Caco-2 (cell line): ENCODE data around the gene MOB2. TPM values are rescaled to one million over a fixed set of nuclear protein-coding genes. Genes with fewer than 3 reads are reported as not detected.

Source experiments
- BruUV-seq: library from RNA; stranded (reverse); fragments of 400-500 nt; replicated peaks from 2 replicates; lab custom pipeline; 2021; lab: Mats Ljungman, UMichigan
- CTCF ChIA-PET: fragments of 300-600 bp; sonication (Branson Sonifier 250); formaldehyde crosslinking; loops from one replicate; lab custom pipeline; 2022; ENCODE audit warnings: antibody characterized with exemption; lab: Charles Lee
- POLR2A ChIA-PET: fragments of 300-600 bp; sonication (Branson Sonifier 250); formaldehyde crosslinking; loops from one replicate; lab custom pipeline; 2022; ENCODE audit warnings: antibody characterized with exemption; lab: Charles Lee
- DNase-seq, 2 experiments: peaks; one replicate each; pipeline versions ENCODE4 v3.0.0 to v3.0.0-alpha.2; 2020 to 2022
- H3K27me3 ChIP-seq: replicated peaks from 2 replicates; pipeline ENCODE4 v1.6.0; 2011; ENCODE audit warnings: low read length; ENCODE audit not compliant: control insufficient read depth, insufficient read depth
- H3K36me3 ChIP-seq: 2 replicates; pipeline ENCODE4 v1.5.1; 2011; ENCODE audit warnings: low read length; ENCODE audit not compliant: control insufficient read depth, insufficient read depth
- H3K4me1 ChIP-seq: fragments of 250-450 bp; sonication (Bioruptor Pico); 2 replicates; pipeline ENCODE4 v1.5.1; 2020; ENCODE audit warnings: mild to moderate bottlenecking
- H3K4me3 ChIP-seq: 2 replicates; pipeline ENCODE4 v1.5.1; 2011; ENCODE audit warnings: low read depth, mild to moderate bottlenecking, control low read depth, low read length
- H3K9me3 ChIP-seq: fragments of 250-450 bp; sonication (Bioruptor Pico); 2 replicates; pipeline ENCODE4 v1.5.1; 2020; ENCODE audit warnings: mild to moderate bottlenecking, moderate library complexity
- H3K27ac Mint-ChIP-seq: one replicate; pipeline ENCODE4 v1.8.0; 2022; ENCODE audit warnings: mixed read lengths; ENCODE audit not compliant: unreplicated experiment
- H3K27me3 Mint-ChIP-seq: one replicate; pipeline ENCODE4 v1.8.0; 2022; ENCODE audit warnings: mixed read lengths; ENCODE audit not compliant: insufficient read depth, unreplicated experiment
- H3K36me3 Mint-ChIP-seq: one replicate; pipeline ENCODE4 v1.8.0; 2022; ENCODE audit warnings: mild to moderate bottlenecking, mixed read lengths; ENCODE audit not compliant: insufficient read depth, unreplicated experiment
- H3K4me1 Mint-ChIP-seq: one replicate; pipeline ENCODE4 v1.8.0; 2022; ENCODE audit warnings: low read depth, mixed read lengths; ENCODE audit not compliant: unreplicated experiment
- H3K4me3 Mint-ChIP-seq: one replicate; pipeline ENCODE4 v1.8.0; 2022; ENCODE audit warnings: mild to moderate bottlenecking, moderate library complexity, mixed read lengths; ENCODE audit not compliant: unreplicated experiment
- H3K9me3 Mint-ChIP-seq: one replicate; pipeline ENCODE4 v1.8.0; 2022; ENCODE audit warnings: mixed read lengths; ENCODE audit not compliant: unreplicated experiment
- CTCF ChIP-seq, 2 experiments: fragments of 200-600 bp in 1 of 2; IDR thresholded peaks; 1 replicate in 1 of 2; 2 replicates in 1 of 2; pipeline versions ENCODE4 v1.5.1 to v1.8.0; 2011 to 2022; ENCODE audit warnings: antibody characterized with exemption in 1 of 2, control low read depth in 1 of 2, inconsistent platforms in 1 of 2, low read depth in 1 of 2, low read length in 1 of 2, mild to moderate bottlenecking in 1 of 2, moderate library complexity in 1 of 2; ENCODE audit not compliant: insufficient read depth in 1 of 2, severe bottlenecking in 1 of 2, unreplicated experiment in 1 of 2
- intact Hi-C: fragments of 100-400 bp; cut with micrococcal nuclease; formaldehyde crosslinking; loops from one replicate; pipeline ENCODE4 v1.10.0; 2022; ENCODE audit not compliant: unreplicated experiment
- total RNA-seq: library from RNA; stranded (reverse); gene quantifications from 2 replicates; pipeline ENCODE4 v1.2.3, GENCODE V29; 2022

The MOB2 gene
- total RNA-seq, 1 experiment from 2014 or later: 32.7 TPM

- POLR2A ChIA-PET: no interaction called here
- Histone ChIP-seq H3K27me3 (no peaks in the 10 kb centered on the region), H3K4me1 (peaks cover 28% of the 10 kb centered on the region), H3K9me3 (no peaks in the 10 kb centered on the region), H3K4me3 (no peak overlapping the region), H3K36me3 (no peaks in the 10 kb centered on the region)
- TF ChIP-seq CTCF (IDR thresholded peaks at IDR 0.05; ENCODE audit: insufficient read depth in 1 of 2, low read depth in 1 of 2, low read length in 1 of 2, severe bottlenecking in 1 of 2, unreplicated experiment in 1 of 2): no peak
- Mint-ChIP-seq H3K27ac (no peak overlapping the region), H3K27me3 (no peaks in the 10 kb centered on the region), H3K4me3 (no peak overlapping the region), H3K9me3 (no peaks in the 10 kb centered on the region), H3K36me3 (no peaks in the 10 kb centered on the region), H3K4me1 (no peaks in the 10 kb centered on the region)
- no TSS peak for BruUV-seq
- CTCF ChIA-PET: no interaction called here
- DNase-seq: no peak
- intact Hi-C loops: no loop called here
Measured at GRCh38 chr11:1440066-1440465, 46.5 kb downstream of the MOB2 start.

- Histone ChIP-seq H3K27me3 (no peaks in the 10 kb centered on the region), H3K4me1 (peaks cover 28% of the 10 kb centered on the region), H3K9me3 (no peaks in the 10 kb centered on the region), H3K4me3 (no peak overlapping the region), H3K36me3 (no peaks in the 10 kb centered on the region)
- no peak overlapping the region for H3K4me3 Mint-ChIP-seq
- ChIA-PET POLR2A (no interaction called here), CTCF (no interaction called here)
- no peaks in the 10 kb centered on the region for H3K27me3 Mint-ChIP-seq
- H3K27ac Mint-ChIP-seq: no peak overlapping the region
- H3K4me1 Mint-ChIP-seq: no peaks in the 10 kb centered on the region
- H3K9me3 Mint-ChIP-seq: no peaks in the 10 kb centered on the region
- no peak for TF ChIP-seq CTCF (IDR thresholded peaks at IDR 0.05; ENCODE audit: insufficient read depth in 1 of 2, low read depth in 1 of 2, low read length in 1 of 2, severe bottlenecking in 1 of 2, unreplicated experiment in 1 of 2)
- no peaks in the 10 kb centered on the region for H3K36me3 Mint-ChIP-seq
- DNase-seq: no peak
- intact Hi-C loops: no loop called here
- BruUV-seq: no TSS peak
Measured at GRCh38 chr11:1439341-1439740, 47.2 kb downstream of the MOB2 start.

- ChIA-PET POLR2A (no interaction called here), CTCF (no interaction called here)
- intact Hi-C loops: no loop called here
Measured at GRCh38 chr11:1438967-1439330, 47.6 kb downstream of the MOB2 start.

More at GRCh38 chr11:1438967-1439330, 47.6 kb downstream of the MOB2 start:
- no peak overlapping the region for H3K27ac Mint-ChIP-seq
- H3K27me3 Mint-ChIP-seq: no peaks in the 10 kb centered on the region
- Histone ChIP-seq H3K4me1 (peaks cover 28% of the 10 kb centered on the region), H3K36me3 (no peaks in the 10 kb centered on the region), H3K27me3 (no peaks in the 10 kb centered on the region), H3K4me3 (no peak overlapping the region), H3K9me3 (no peaks in the 10 kb centered on the region)
- BruUV-seq: no TSS peak
- no peaks in the 10 kb centered on the region for H3K9me3 Mint-ChIP-seq
- DNase-seq: no peak
- H3K4me1 Mint-ChIP-seq: no peaks in the 10 kb centered on the region
- H3K36me3 Mint-ChIP-seq: no peaks in the 10 kb centered on the region
- H3K4me3 Mint-ChIP-seq: no peak overlapping the region
- TF ChIP-seq CTCF (IDR thresholded peaks at IDR 0.05; ENCODE audit: insufficient read depth in 1 of 2, low read depth in 1 of 2, low read length in 1 of 2, severe bottlenecking in 1 of 2, unreplicated experiment in 1 of 2): no peak
